H1 (cell line): ENCODE results near the gene GRIK4. TPM values are rescaled to one million over a fixed set of nuclear protein-coding genes. Genes with fewer than 3 reads are reported as not detected.

ENCODE experiments used
- CTCF ChIA-PET: fragments of 300-600 bp; sonication (Branson Sonifier 250); formaldehyde crosslinking; loops from one replicate; lab custom pipeline; 2021; ENCODE audit not compliant: partially characterized antibody; lab: Charles Lee
- POLR2A ChIA-PET: fragments of 300-600 bp; sonication (Branson Sonifier 250); formaldehyde crosslinking; loops from one replicate; lab custom pipeline; 2021; ENCODE audit warnings: inconsistent platforms; ENCODE audit not compliant: partially characterized antibody; lab: Charles Lee
- DNase-seq, 2 experiments: peaks; one replicate each; pipeline versions ENCODE4 v3.0.0 to v3.0.0-alpha.2; 2010 to 2022; ENCODE audit warnings: low spot score in 2 of 2, low read depth in 1 of 2, mixed read lengths in 1 of 2
- FAIRE-seq: peaks from 2 replicates; lab custom pipeline; 2011; peaks lifted over from hg19 to GRCh38; lab: Jason Lieb, UNC
- H2AFZ ChIP-seq: 2 replicates; pipeline ENCODE4 v1.8.1; 2012; ENCODE audit warnings: low read length, inconsistent platforms
- H2AK5ac ChIP-seq: 2 replicates; pipeline ENCODE4 v1.6.1; 2013; ENCODE audit warnings: low read depth, low read length
- H2BK120ac ChIP-seq: replicated peaks from 2 replicates; pipeline ENCODE3; 2013; ENCODE audit warnings: low read depth, low read length, inconsistent platforms
- H2BK12ac ChIP-seq: 2 replicates; pipeline ENCODE4 v1.6.1; 2013; ENCODE audit warnings: low read depth, low read length
- H2BK15ac ChIP-seq: 2 replicates; pipeline ENCODE4 v1.6.1; 2013; ENCODE audit warnings: low read length
- H2BK20ac ChIP-seq: 2 replicates; pipeline ENCODE4 v1.6.1; 2013; ENCODE audit warnings: low read length
- H2BK5ac ChIP-seq: 2 replicates; pipeline ENCODE4 v1.6.1; 2013; ENCODE audit warnings: low read depth, low read length
- H3K14ac ChIP-seq: 2 replicates; pipeline ENCODE4 v1.6.1; 2013; ENCODE audit warnings: inconsistent platforms; ENCODE audit not compliant: insufficient read length
- H3K18ac ChIP-seq: 2 replicates; pipeline ENCODE4 v1.6.1; 2013; ENCODE audit warnings: low read length; ENCODE audit errors: extremely low read depth
- H3K23ac ChIP-seq: 2 replicates; pipeline ENCODE4 v1.6.1; 2013; ENCODE audit warnings: inconsistent platforms; ENCODE audit not compliant: insufficient read length
- H3K23me2 ChIP-seq: 2 replicates; pipeline ENCODE4 v1.6.1; 2013; ENCODE audit warnings: low read depth, low read length
- H3K27ac ChIP-seq: 2 replicates; pipeline ENCODE4 v1.6.1; 2011; ENCODE audit warnings: low read depth, low read length, inconsistent platforms
- H3K27me3 ChIP-seq, 4 experiments: replicated peaks in 1 of 4; 1 replicate in 1 of 4; 2 replicates in 3 of 4; pipeline versions ENCODE4 v1.6.1 to v1.8.1; 2011 to 2013; ENCODE audit warnings: low read length in 3 of 4, mild to moderate bottlenecking in 3 of 4, inconsistent platforms in 2 of 4, mixed read lengths in 2 of 4, moderate library complexity in 1 of 4; ENCODE audit not compliant: control insufficient read depth in 3 of 4, insufficient read depth in 3 of 4; ENCODE audit errors: extremely low read depth in 1 of 4
- H3K36me3 ChIP-seq, 4 experiments: 2 replicates each; pipeline versions ENCODE4 v1.6.1 to v1.8.1; 2011 to 2013; ENCODE audit warnings: mild to moderate bottlenecking in 4 of 4, low read length in 3 of 4, moderate library complexity in 2 of 4, control low read depth in 1 of 4, inconsistent platforms in 1 of 4; ENCODE audit not compliant: insufficient read depth in 4 of 4, control insufficient read depth in 2 of 4
- H3K4ac ChIP-seq: replicated peaks from 2 replicates; pipeline ENCODE3; 2013; ENCODE audit warnings: low read length, low read depth, mixed read lengths, inconsistent platforms; ENCODE audit not compliant: insufficient read length
- H3K4me1 ChIP-seq, 4 experiments: replicated peaks in 1 of 4; 1 replicate in 1 of 4; 2 replicates in 3 of 4; pipeline versions ENCODE4 v1.6.1 to v1.8.1; 2011 to 2013; ENCODE audit warnings: low read length in 3 of 4, inconsistent platforms in 2 of 4, mixed read lengths in 1 of 4; ENCODE audit not compliant: insufficient read depth in 4 of 4, control insufficient read depth in 3 of 4
- H3K4me2 ChIP-seq, 2 experiments: 2 replicates each; pipeline versions ENCODE4 v1.6.1 to v1.8.1; 2011 to 2013; ENCODE audit warnings: low read depth in 2 of 2, low read length in 2 of 2, control low read depth in 1 of 2, inconsistent platforms in 1 of 2, mild to moderate bottlenecking in 1 of 2; ENCODE audit not compliant: insufficient read depth in 1 of 2
- H3K4me3 ChIP-seq, 4 experiments: fragments of 200-600, 300-600 bp in 1 of 4; sonication (generic), shearing (Covaris generic), sonication (Bioruptor Twin) in 1 of 4; 2 replicates each; pipeline versions ENCODE4 v1.5.1 to v1.8.1; 2011 to 2016; ENCODE audit warnings: low read length in 4 of 4, low read depth in 3 of 4, control low read depth in 2 of 4, inconsistent platforms in 2 of 4, mild to moderate bottlenecking in 2 of 4, mixed read lengths in 1 of 4, moderate library complexity in 1 of 4; ENCODE audit not compliant: insufficient read depth in 2 of 4; ENCODE audit errors: extremely low read depth in 1 of 4
- H3K56ac ChIP-seq: replicated peaks from 2 replicates; pipeline ENCODE3; 2013; ENCODE audit warnings: low read depth, mild to moderate bottlenecking, mixed read lengths, low read length, inconsistent platforms; ENCODE audit not compliant: insufficient read length
- H3K79me1 ChIP-seq: 2 replicates; pipeline ENCODE4 v1.6.1; 2013; ENCODE audit warnings: low read depth, low read length, control low read depth
- H3K79me2 ChIP-seq, 2 experiments: 2 replicates each; pipeline versions ENCODE4 v1.6.1 to v1.8.1; 2012 to 2013; ENCODE audit warnings: low read length in 2 of 2, mild to moderate bottlenecking in 2 of 2, inconsistent platforms in 1 of 2; ENCODE audit not compliant: insufficient read depth in 2 of 2, control insufficient read depth in 1 of 2
- H3K9ac ChIP-seq, 4 experiments: replicated peaks in 1 of 4; 1 replicate in 1 of 4; 2 replicates in 3 of 4; pipeline versions ENCODE4 v1.6.1 to v1.8.1; 2011 to 2013; ENCODE audit warnings: low read depth in 3 of 4, low read length in 3 of 4, control low read depth in 2 of 4, mild to moderate bottlenecking in 2 of 4, moderate library complexity in 2 of 4, inconsistent platforms in 1 of 4; ENCODE audit errors: extremely low read depth in 1 of 4
- H3K9me3 ChIP-seq, 2 experiments: 2 replicates each; pipeline versions ENCODE4 v1.6.1 to v1.8.1; 2012 to 2013; ENCODE audit warnings: mild to moderate bottlenecking in 2 of 2, moderate library complexity in 2 of 2, control low read depth in 1 of 2, inconsistent platforms in 1 of 2, low read depth in 1 of 2, low read length in 1 of 2, mixed read lengths in 1 of 2; ENCODE audit not compliant: insufficient read depth in 2 of 2
- H4K20me1 ChIP-seq, 2 experiments: replicated peaks in 1 of 2; 2 replicates each; pipeline versions ENCODE3 to v1.8.1; 2011 to 2013; ENCODE audit warnings: inconsistent platforms in 2 of 2, low read length in 2 of 2, mild to moderate bottlenecking in 1 of 2; ENCODE audit not compliant: insufficient read depth in 2 of 2, control insufficient read depth in 1 of 2
- H4K5ac ChIP-seq: 2 replicates; pipeline ENCODE4 v1.6.1; 2013; ENCODE audit warnings: low read length, low read depth, mixed read lengths, inconsistent platforms; ENCODE audit not compliant: insufficient read length
- H4K8ac ChIP-seq: 2 replicates; pipeline ENCODE4 v1.8.0; 2013; ENCODE audit warnings: mild to moderate bottlenecking, moderate library complexity, low read length, inconsistent platforms; ENCODE audit not compliant: insufficient read depth; ENCODE audit errors: extremely low read depth
- H4K91ac ChIP-seq: replicated peaks from 2 replicates; pipeline ENCODE3; 2013; ENCODE audit warnings: low read length, mixed read lengths, inconsistent platforms; ENCODE audit not compliant: insufficient read length
- CEBPB ChIP-seq: IDR thresholded peaks from 2 replicates; pipeline ENCODE4 v1.6.1; 2012; ENCODE audit warnings: low read depth, low read length
- EGR1 ChIP-seq: IDR thresholded peaks from 2 replicates; pipeline ENCODE4 v1.6.1; 2011; ENCODE audit warnings: low read depth, low read length, borderline replicate concordance
- RNF2 ChIP-seq: fragments of 200-900, 300-1000 bp; sonication (generic); IDR thresholded peaks from 2 replicates; pipeline ENCODE4 v1.7.1; 2016; ENCODE audit warnings: borderline replicate concordance, low read depth, mild to moderate bottlenecking, antibody characterized with exemption, low read length; ENCODE audit not compliant: poor library complexity, severe bottlenecking; ENCODE audit errors: missing control alignments
- WGBS, 2 experiments: shearing (Covaris generic) in 1 of 2; methylation state at CpG; one replicate each; pipeline versions ENCODE4 v1.1.6 to v1.1.7; 2013 to 2015; ENCODE audit warnings: low lambda C conversion rate in 2 of 2, mixed read lengths in 2 of 2, inconsistent platforms in 1 of 2, low coverage in 1 of 2, missing lambda C conversion rate in 1 of 2; ENCODE audit not compliant: insufficient replicate concordance in 2 of 2, insufficient coverage in 1 of 2, insufficient read length in 1 of 2; ENCODE audit errors: extremely low coverage in 1 of 2, missing lambda C conversion rate in 1 of 2; 5-methylcytosine and 5-hydroxymethylcytosine counted together
- polyA plus RNA-seq, 7 experiments: library from polyadenylated mRNA; depleted of rRNA in 3 of 7; stranded (reverse) in 5 of 7; unstranded in 2 of 7; fragments of >200 nt in 5 of 7; fragments of 200-250 nt in 2 of 7; gene quantifications; 1 replicate in 5 of 7; 2 replicates in 1 of 7; 4 replicates in 1 of 7; pipeline versions ENCODE4 v1.2.1 to v1.2.3, GENCODE V29; 2011 to 2013; ENCODE audit warnings: missing spikeins in 2 of 7, mixed read lengths in 2 of 7
- total RNA-seq: library from RNA; stranded (reverse); fragmentation: NEBNext Ultra II Directional; extraction: Animal tissue kit (Norgen Biotek cat#: 25700); gene quantifications from 2 replicates; pipeline ENCODE4 v1.2.1, GENCODE V29; 2021

The GRIK4 gene
- total and polyA plus RNA-seq, 2 of the 8 experiments (the other 6 are each of a cell fraction or from before 2014, with no cell fraction given), result 1.2 to 2.9 TPM

- Histone ChIP-seq H3K23me2 (no peaks in the 10 kb centered on the region), H4K5ac (no peak overlapping the region), H3K36me3 (no peaks in the 10 kb centered on the region), H4K91ac (no peak overlapping the region), H2BK12ac (no peak overlapping the region), H3K23ac (no peak overlapping the region), H3K79me1 (no peaks in the 10 kb centered on the region), H4K8ac (no peak overlapping the region), H3K14ac (no peak overlapping the region), H2BK120ac (no peak overlapping the region), H2AK5ac (no peak overlapping the region), H3K4me3 (no peak overlapping the region), H3K4me1 (peaks cover 0 to 8% (median 0%) of the 10 kb centered on the region in 4 experiments; a peak in 3 of 7 replicates), H2BK5ac (no peak overlapping the region), H3K9ac (no peak overlapping the region), H4K20me1 (no peaks in the 10 kb centered on the region), H3K79me2 (no peaks in the 10 kb centered on the region), H2BK20ac (no peak overlapping the region), H3K9me3 (no peaks in the 10 kb centered on the region), H3K18ac (no peak overlapping the region), H3K56ac (no peak overlapping the region), H2AFZ (no peak overlapping the region), H3K27ac (no peak overlapping the region), H2BK15ac (no peak overlapping the region), H3K4me2 (no peak overlapping the region), H3K27me3 (peaks cover 0 to 3% (median 0%) of the 10 kb centered on the region in 4 experiments; a peak in 1 of 7 replicates), H3K4ac (no peak overlapping the region)
- no peak for TF ChIP-seq EGR1
- TF ChIP-seq CEBPB, result no peak
- no peak for TF ChIP-seq RNF2
- no peak for DNase-seq
- WGBS, 2 experiments, result 83% methylated on average over 5 of the region's 5 CpGs; no CpG with 5 or more reads in 1 of the 2 experiments
- ChIA-PET POLR2A (no interaction called here), CTCF (interaction anchor here (0.7 to 12.8 kb wide), 16 partner anchors 17 to 416 kb away, joined by 3 to 218 read pairs (median 3); no protein-coding TSS in a partner anchor)
- FAIRE-seq, result no peak
Measured at GRCh38 chr11:120932305-120932915, 420.9 kb downstream of the GRIK4 start.
